Ovary (tissue), 3 donors: ENCODE measurements around the gene INPP5B.

Source experiments
- CTCF ChIP-seq, 3 donors: fragments of 450-650 bp in 2 of 3; fragments of 200-600 bp in 1 of 3; IDR thresholded peaks; one replicate each; pipeline versions ENCODE4 v1.5.1 to v1.8.0; 2016 to 2022; ENCODE audit warnings: antibody characterized with exemption in 3 of 3, mild to moderate bottlenecking in 1 of 3
- EP300 ChIP-seq: sonication (generic); formaldehyde crosslinking; IDR thresholded peaks from one replicate; pipeline ENCODE4 v1.6.1; 2017; ENCODE audit warnings: antibody characterized with exemption
- donor health status: DM: no; HTN: no; CAD: no.

- TF ChIP-seq CTCF (IDR thresholded peaks at IDR 0.05) (no peak), EP300 (no peak)
Measured at GRCh38 chr1:37822906-37823815, 123.7 kb downstream of the INPP5B start.
